ENCODE results near the gene KHNYN.

DNA sequence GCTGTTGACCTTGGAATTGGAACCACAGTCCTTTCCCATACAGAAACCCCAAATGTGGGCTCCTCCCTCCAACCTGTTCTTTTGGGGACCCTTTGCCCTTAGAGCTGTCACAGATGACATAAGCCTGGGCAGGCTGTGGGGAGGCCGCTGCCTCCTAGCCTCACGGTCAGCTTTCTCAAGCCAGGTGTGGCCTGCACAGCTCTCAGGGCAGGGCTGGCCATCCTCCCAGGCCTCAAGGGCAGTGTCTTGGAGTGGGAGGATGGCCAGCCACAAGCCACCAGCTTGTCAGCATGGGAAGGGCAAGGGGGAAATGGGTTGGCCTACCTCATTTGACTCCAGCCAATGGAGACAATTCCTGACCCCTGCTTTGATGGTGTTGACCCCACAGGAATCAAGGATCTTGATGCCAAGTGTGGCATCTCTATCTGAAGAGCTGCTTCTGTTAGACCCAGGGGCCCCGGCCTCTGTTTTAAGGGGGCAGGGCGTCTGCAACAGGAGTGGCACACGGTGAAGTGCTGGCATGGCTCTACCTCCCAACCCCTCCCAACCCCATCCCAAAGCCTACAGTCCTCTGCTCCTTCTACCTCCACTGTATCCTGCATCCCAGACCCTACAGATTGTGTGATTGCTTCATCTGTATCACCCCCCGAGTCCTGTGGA is 11.8 kb upstream of the KHNYN start:
- TF ChIP-seq CTCF (tag by site-specific recombination; IDR thresholded peaks at IDR 0.05) (no peak), ZNF132 (tag by site-specific recombination; IDR thresholded peaks at IDR 0.05; ENCODE audit: borderline replicate concordance) (no peak), ZNF324 (tag by site-specific recombination; IDR thresholded peaks at IDR 0.05) (no peak), ZBTB7A (tag by site-specific recombination; IDR thresholded peaks at IDR 0.05; ENCODE audit: low read depth) (no peak), REST (tag by site-specific recombination; IDR thresholded peaks at IDR 0.05) (no peak)
- TF ChIP-seq, protein P1, sequence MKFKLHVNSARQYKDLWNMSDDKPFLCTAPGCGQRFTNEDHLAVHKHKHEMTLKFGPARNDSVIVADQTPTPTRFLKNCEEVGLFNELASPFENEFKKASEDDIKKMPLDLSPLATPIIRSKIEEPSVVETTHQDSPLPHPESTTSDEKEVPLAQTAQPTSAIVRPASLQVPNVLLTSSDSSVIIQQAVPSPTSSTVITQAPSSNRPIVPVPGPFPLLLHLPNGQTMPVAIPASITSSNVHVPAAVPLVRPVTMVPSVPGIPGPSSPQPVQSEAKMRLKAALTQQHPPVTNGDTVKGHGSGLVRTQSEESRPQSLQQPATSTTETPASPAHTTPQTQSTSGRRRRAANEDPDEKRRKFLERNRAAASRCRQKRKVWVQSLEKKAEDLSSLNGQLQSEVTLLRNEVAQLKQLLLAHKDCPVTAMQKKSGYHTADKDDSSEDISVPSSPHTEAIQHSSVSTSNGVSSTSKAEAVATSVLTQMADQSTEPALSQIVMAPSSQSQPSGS (tag by site-specific recombination; IDR thresholded peaks at IDR 0.05; ENCODE audit: low read depth): no peak
- TF ChIP-seq, protein P2, sequence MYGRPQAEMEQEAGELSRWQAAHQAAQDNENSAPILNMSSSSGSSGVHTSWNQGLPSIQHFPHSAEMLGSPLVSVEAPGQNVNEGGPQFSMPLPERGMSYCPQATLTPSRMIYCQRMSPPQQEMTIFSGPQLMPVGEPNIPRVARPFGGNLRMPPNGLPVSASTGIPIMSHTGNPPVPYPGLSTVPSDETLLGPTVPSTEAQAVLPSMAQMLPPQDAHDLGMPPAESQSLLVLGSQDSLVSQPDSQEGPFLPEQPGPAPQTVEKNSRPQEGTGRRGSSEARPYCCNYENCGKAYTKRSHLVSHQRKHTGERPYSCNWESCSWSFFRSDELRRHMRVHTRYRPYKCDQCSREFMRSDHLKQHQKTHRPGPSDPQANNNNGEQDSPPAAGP (tag by site-specific recombination; IDR thresholded peaks at IDR 0.05): no peak

Measured in HEK293 (cell line).